ENCODE data around the gene DGKB. TPM values are rescaled to one million over a fixed set of nuclear protein-coding genes. Genes with fewer than 3 reads are reported as not detected.
"Not testable (repeated sequence)": the region's sequence is repeated elsewhere in the genome, so short reads cannot be mapped to it uniquely, and the experiment has no call there.

Gene DGKB
- polyA plus RNA-seq, 6 donors from 2014 or later: not detected

GRCh38 chr7:14505906-14506305 lies 396.6 kb downstream of the DGKB start:
- Mint-ChIP-seq H3K27me3 (no peaks in the 10 kb centered on the region), H3K27ac (no peak overlapping the region), H3K4me3 (no peak overlapping the region), H3K4me1 (no peaks in the 10 kb centered on the region), H3K9me3 (peaks cover 2 to 31% (median 5%) of the 10 kb centered on the region in 7 donors), H3K36me3 (no peaks in the 10 kb centered on the region)
- ATAC-seq (ENCODE audit: low read depth in 2 of 2) (no peak), DNase-seq (no peak)

GRCh38 chr7:14504134-14504533 lies 398.4 kb downstream of the DGKB start:
- ATAC-seq (ENCODE audit: low read depth in 2 of 2) (no peak), DNase-seq (no peak)
- Mint-ChIP-seq H3K27me3 (no peaks in the 10 kb centered on the region), H3K36me3 (no peaks in the 10 kb centered on the region), H3K9me3 (peaks cover 1 to 23% (median 4%) of the 10 kb centered on the region in 7 donors), H3K4me1 (no peaks in the 10 kb centered on the region), H3K27ac (no peak overlapping the region), H3K4me3 (no peak overlapping the region)

- DNase-seq (no peak), ATAC-seq (ENCODE audit: low read depth in 2 of 2) (no peak)
- no peaks in the 10 kb centered on the region for H3K36me3 Mint-ChIP-seq
- H3K27me3 Mint-ChIP-seq: no peaks in the 10 kb centered on the region
- H3K9me3 Mint-ChIP-seq: peaks cover 1 to 23% (median 4%) of the 10 kb centered on the region in 7 donors
- no peaks in the 10 kb centered on the region for H3K4me1 Mint-ChIP-seq
- H3K4me3 Mint-ChIP-seq: no peak overlapping the region
- H3K27ac Mint-ChIP-seq: no peak overlapping the region
Measured at GRCh38 chr7:14503623-14504022, 398.9 kb downstream of the DGKB start.

- H3K9me3 Mint-ChIP-seq: peaks cover 1 to 23% (median 4%) of the 10 kb centered on the region in 7 donors
- no peaks in the 10 kb centered on the region for H3K27me3 Mint-ChIP-seq
- DNase-seq (no peak), ATAC-seq (ENCODE audit: low read depth in 2 of 2) (no peak)
- no peak overlapping the region for H3K27ac Mint-ChIP-seq
- H3K4me3 Mint-ChIP-seq: no peak overlapping the region
- H3K36me3 Mint-ChIP-seq: no peaks in the 10 kb centered on the region
- H3K4me1 Mint-ChIP-seq: no peaks in the 10 kb centered on the region
Measured at GRCh38 chr7:14501436-14501835, 401.1 kb downstream of the DGKB start.

- no peak overlapping the region for H3K4me3 Mint-ChIP-seq
- ATAC-seq (ENCODE audit: low read depth in 2 of 2): no peak
- no peaks in the 10 kb centered on the region for H3K4me1 Mint-ChIP-seq
- no peak overlapping the region for H3K27ac Mint-ChIP-seq
- peaks cover 2 to 14% (median 4%) of the 10 kb centered on the region in 7 donors for H3K9me3 Mint-ChIP-seq
- no peaks in the 10 kb centered on the region for H3K36me3 Mint-ChIP-seq
- no peaks in the 10 kb centered on the region for H3K27me3 Mint-ChIP-seq
- DNase-seq: no peak
Measured at GRCh38 chr7:14497390-14497789, 405.2 kb downstream of the DGKB start.

- no peak for DNase-seq
- no peaks in the 10 kb centered on the region for H3K27me3 Mint-ChIP-seq
- no peaks in the 10 kb centered on the region for H3K4me1 Mint-ChIP-seq
- no peak overlapping the region for H3K27ac Mint-ChIP-seq
- ATAC-seq (ENCODE audit: low read depth in 2 of 2): no peak
- no peak overlapping the region for H3K4me3 Mint-ChIP-seq
- H3K9me3 Mint-ChIP-seq: peaks cover 0 to 6% (median 2%) of the 10 kb centered on the region in 7 donors
- H3K36me3 Mint-ChIP-seq: no peaks in the 10 kb centered on the region
Measured at GRCh38 chr7:14495633-14496032, 406.9 kb downstream of the DGKB start.

- DNase-seq (no peak), ATAC-seq (ENCODE audit: low read depth in 2 of 2) (no peak)
- Mint-ChIP-seq H3K27me3 (no peaks in the 10 kb centered on the region), H3K9me3 (peaks cover 0 to 8% (median 2%) of the 10 kb centered on the region in 7 donors), H3K36me3 (no peaks in the 10 kb centered on the region), H3K4me1 (no peaks in the 10 kb centered on the region), H3K27ac (no peak overlapping the region), H3K4me3 (no peak overlapping the region)
Measured at GRCh38 chr7:14487701-14488395, 414.7 kb downstream of the DGKB start.

- Mint-ChIP-seq H3K4me3 (no peak overlapping the region), H3K27me3 (no peaks in the 10 kb centered on the region), H3K27ac (no peak overlapping the region), H3K9me3 (peaks cover 0 to 5% (median 0%) of the 10 kb centered on the region in 7 donors), H3K36me3 (no peaks in the 10 kb centered on the region), H3K4me1 (no peaks in the 10 kb centered on the region)
- no peak for ATAC-seq (ENCODE audit: low read depth in 2 of 2)
- no peak for DNase-seq
Measured at GRCh38 chr7:14483663-14484062, 418.9 kb downstream of the DGKB start.

GRCh38 chr7:14480281-14480680 lies 422.3 kb downstream of the DGKB start:
- ATAC-seq (ENCODE audit: low read depth in 2 of 2) (no peak), DNase-seq (no peak)
- Mint-ChIP-seq H3K4me1 (no peaks in the 10 kb centered on the region), H3K36me3 (no peaks in the 10 kb centered on the region), H3K27me3 (no peaks in the 10 kb centered on the region), H3K4me3 (no peak overlapping the region), H3K9me3 (peaks cover 0 to 3% (median 0%) of the 10 kb centered on the region in 7 donors), H3K27ac (no peak overlapping the region)

- Mint-ChIP-seq H3K4me1 (no peaks in the 10 kb centered on the region), H3K9me3 (peaks cover 0 to 8% (median 0%) of the 10 kb centered on the region in 7 donors), H3K36me3 (no peaks in the 10 kb centered on the region), H3K27me3 (no peaks in the 10 kb centered on the region), H3K4me3 (no peak overlapping the region), H3K27ac (no peak overlapping the region)
- no peak for DNase-seq
- ATAC-seq (ENCODE audit: low read depth in 2 of 2): no peak
Measured at GRCh38 chr7:14478834-14479510, 423.6 kb downstream of the DGKB start.

GRCh38 chr7:14461716-14462115 lies 440.8 kb downstream of the DGKB start:
- not testable (repeated sequence) for ATAC-seq (ENCODE audit: low read depth in 2 of 2); H3K4me3 Mint-ChIP-seq; H3K36me3 Mint-ChIP-seq; H3K27me3 Mint-ChIP-seq; H3K4me1 Mint-ChIP-seq; DNase-seq; H3K27ac Mint-ChIP-seq; H3K9me3 Mint-ChIP-seq

- H3K27me3 Mint-ChIP-seq; H3K36me3 Mint-ChIP-seq; DNase-seq; H3K4me1 Mint-ChIP-seq; H3K9me3 Mint-ChIP-seq; H3K27ac Mint-ChIP-seq; H3K4me3 Mint-ChIP-seq; ATAC-seq (ENCODE audit: low read depth in 2 of 2): not testable (repeated sequence)
Measured at GRCh38 chr7:14458846-14459245, 443.7 kb downstream of the DGKB start.

- peaks cover 0 to 3% (median 0%) of the 10 kb centered on the region in 7 donors for H3K9me3 Mint-ChIP-seq
- H3K36me3 Mint-ChIP-seq: no peaks in the 10 kb centered on the region
- no peaks in the 10 kb centered on the region for H3K27me3 Mint-ChIP-seq
- H3K4me3 Mint-ChIP-seq: no peak overlapping the region
- DNase-seq: peak; percentile 14
- ATAC-seq (ENCODE audit: low read depth in 2 of 2): no peak
- no peak overlapping the region for H3K27ac Mint-ChIP-seq
- no peaks in the 10 kb centered on the region for H3K4me1 Mint-ChIP-seq
Measured at GRCh38 chr7:14457568-14458453, 444.7 kb downstream of the DGKB start.
